Activated CD4-positive, alpha-beta memory T cell treated with anti-CD3 and anti-CD28 coated beads, Interleukin-2, amount 10 ng/mL, durations not matched to agents 7 days and 5 days (primary cell): ENCODE measurements around the gene CASP2. TPM values are rescaled to one million over a fixed set of nuclear protein-coding genes. Genes with fewer than 3 reads are reported as not detected.

Experiments
- CTCF ChIA-PET: fragments of 350-600 bp; sonication (Branson Sonifier 250); formaldehyde crosslinking; loops from one replicate; lab custom pipeline; 2021; ENCODE audit warnings: antibody characterized with exemption, inconsistent platforms; lab: Charles Lee
- POLR2A ChIA-PET: fragments of 350-600 bp; sonication (Branson Sonifier 250); formaldehyde crosslinking; loops from one replicate; lab custom pipeline; 2021; ENCODE audit warnings: antibody characterized with exemption; lab: Charles Lee
- DNase-seq: peaks from one replicate; pipeline ENCODE4 v3.0.0-alpha.2; 2020
- H3K27ac Mint-ChIP-seq: one replicate; pipeline ENCODE4 v1.8.0; 2021; ENCODE audit warnings: mild to moderate bottlenecking, mixed read lengths
- H3K27me3 Mint-ChIP-seq: one replicate; pipeline ENCODE4 v1.8.0; 2021; ENCODE audit warnings: mixed read lengths
- H3K36me3 Mint-ChIP-seq: one replicate; pipeline ENCODE4 v1.8.0; 2021; ENCODE audit warnings: low read depth, mixed read lengths
- H3K4me1 Mint-ChIP-seq: one replicate; pipeline ENCODE4 v1.8.0; 2021; ENCODE audit warnings: mixed read lengths
- H3K4me3 Mint-ChIP-seq: one replicate; pipeline ENCODE4 v1.8.0; 2021; ENCODE audit warnings: mild to moderate bottlenecking, mixed read lengths
- H3K9me3 Mint-ChIP-seq: one replicate; pipeline ENCODE4 v1.8.0; 2021; ENCODE audit warnings: mixed read lengths
- total RNA-seq, 2 experiments: library from RNA; stranded (reverse); gene quantifications; one replicate each; pipeline ENCODE4 v1.2.3, GENCODE V29; 2021

The CASP2 gene
- total RNA-seq, 2 experiments from 2014 or later: 117 to 122 TPM

- H3K4me1 Mint-ChIP-seq: peaks cover 9% of the 10 kb centered on the region
- H3K36me3 Mint-ChIP-seq: no peaks in the 10 kb centered on the region
- ChIA-PET CTCF (interaction anchor here (1.2 kb wide), 1 partner anchor 13 kb away, joined by 4 read pairs; no protein-coding TSS in a partner anchor), POLR2A (interaction anchor here (1.9 kb wide), 1 partner anchor 8 kb away, joined by 5 read pairs; no protein-coding TSS in a partner anchor)
- no peaks in the 10 kb centered on the region for H3K9me3 Mint-ChIP-seq
- no peaks in the 10 kb centered on the region for H3K27me3 Mint-ChIP-seq
- DNase-seq: no peak
- H3K27ac Mint-ChIP-seq: no peak overlapping the region
- H3K4me3 Mint-ChIP-seq: no peak overlapping the region
Measured at GRCh38 chr7:143318661-143319060, 30.5 kb downstream of the CASP2 start.

GRCh38 chr7:143320620-143321019 is 32.5 kb downstream of the CASP2 start:
- H3K27ac Mint-ChIP-seq: no peak overlapping the region
- H3K4me3 Mint-ChIP-seq: no peak overlapping the region
- no peaks in the 10 kb centered on the region for H3K9me3 Mint-ChIP-seq
- CTCF ChIA-PET: no interaction called here
- DNase-seq: no peak
- H3K4me1 Mint-ChIP-seq: peaks cover 14% of the 10 kb centered on the region
- H3K27me3 Mint-ChIP-seq: no peaks in the 10 kb centered on the region
- no peaks in the 10 kb centered on the region for H3K36me3 Mint-ChIP-seq
- POLR2A ChIA-PET: no interaction called here

GRCh38 chr7:143321242-143321641 is 33.1 kb downstream of the CASP2 start:
- H3K27ac Mint-ChIP-seq: no peak overlapping the region
- no peaks in the 10 kb centered on the region for H3K9me3 Mint-ChIP-seq
- DNase-seq: no peak
- H3K27me3 Mint-ChIP-seq: no peaks in the 10 kb centered on the region
- H3K36me3 Mint-ChIP-seq: no peaks in the 10 kb centered on the region
- no peak overlapping the region for H3K4me3 Mint-ChIP-seq
- CTCF ChIA-PET: no interaction called here
- H3K4me1 Mint-ChIP-seq: peaks cover 16% of the 10 kb centered on the region
- POLR2A ChIA-PET: no interaction called here

GRCh38 chr7:143321734-143322133 is 33.6 kb downstream of the CASP2 start:
- Mint-ChIP-seq H3K36me3 (no peaks in the 10 kb centered on the region), H3K27me3 (no peaks in the 10 kb centered on the region), H3K4me3 (no peak overlapping the region), H3K4me1 (peaks cover 15% of the 10 kb centered on the region), H3K27ac (no peak overlapping the region), H3K9me3 (no peaks in the 10 kb centered on the region)
- ChIA-PET POLR2A (no interaction called here), CTCF (interaction anchor here (0.8 to 2.4 kb wide), 2 partner anchors 23 to 93 kb away, joined by 3 to 5 read pairs; no protein-coding TSS in a partner anchor)
- DNase-seq: no peak

GRCh38 chr7:143322760-143323633 is 34.8 kb downstream of the CASP2 start:
- DNase-seq: no peak
- Mint-ChIP-seq H3K36me3 (no peaks in the 10 kb centered on the region), H3K27ac (no peak overlapping the region), H3K27me3 (no peaks in the 10 kb centered on the region), H3K4me3 (no peak overlapping the region), H3K4me1 (peaks cover 13% of the 10 kb centered on the region), H3K9me3 (no peaks in the 10 kb centered on the region)
- CTCF ChIA-PET: interaction anchor here (2.4 kb wide), 1 partner anchor 22 kb away, joined by 5 read pairs; no protein-coding TSS in a partner anchor
- POLR2A ChIA-PET: no interaction called here

- Mint-ChIP-seq H3K27me3 (no peaks in the 10 kb centered on the region), H3K4me3 (no peak overlapping the region), H3K9me3 (no peaks in the 10 kb centered on the region), H3K27ac (no peak overlapping the region), H3K36me3 (no peaks in the 10 kb centered on the region), H3K4me1 (peaks cover 13% of the 10 kb centered on the region)
- ChIA-PET POLR2A (no interaction called here), CTCF (interaction anchor here (2.4 kb wide), 1 partner anchor 21 kb away, joined by 5 read pairs; no protein-coding TSS in a partner anchor)
- no peak for DNase-seq
Measured at GRCh38 chr7:143323653-143324052, 35.5 kb downstream of the CASP2 start.

- ChIA-PET CTCF (interaction anchor here (0.6 to 1.5 kb wide), 5 partner anchors 11 to 85 kb away, joined by 3 to 8 read pairs (median 5); no protein-coding TSS in a partner anchor), POLR2A (interaction anchor here (1.0 kb wide), 1 partner anchor 15 kb away, joined by 3 read pairs; no protein-coding TSS in a partner anchor)
- Mint-ChIP-seq H3K36me3 (no peaks in the 10 kb centered on the region), H3K9me3 (no peaks in the 10 kb centered on the region), H3K4me1 (peaks cover 13% of the 10 kb centered on the region), H3K4me3 (no peak overlapping the region), H3K27me3 (no peaks in the 10 kb centered on the region), H3K27ac (peak overlapping the region; percentile 56)
- no peak for DNase-seq
Measured at GRCh38 chr7:143325240-143325639, 37.1 kb downstream of the CASP2 start.

- DNase-seq: no peak
- POLR2A ChIA-PET: interaction anchor here (0.9 to 1.1 kb wide), 3 partner anchors 17 to 57 kb away, joined by 3 to 5 read pairs (median 4); no protein-coding TSS in a partner anchor
Measured at GRCh38 chr7:143327903-143328302, 39.8 kb downstream of the CASP2 start.

GRCh38 chr7:143329471-143330170 is 41.5 kb downstream of the CASP2 start:
- no peak overlapping the region for H3K27ac Mint-ChIP-seq
- CTCF ChIA-PET: interaction anchor here (1.3 kb wide), 1 partner anchor 42 kb away, joined by 6 read pairs; no protein-coding TSS in a partner anchor
- peaks cover 13% of the 10 kb centered on the region for H3K4me1 Mint-ChIP-seq
- H3K4me3 Mint-ChIP-seq: no peak overlapping the region
- DNase-seq: no peak
- no peaks in the 10 kb centered on the region for H3K9me3 Mint-ChIP-seq
- POLR2A ChIA-PET: no interaction called here
- peaks cover 4% of the 10 kb centered on the region for H3K27me3 Mint-ChIP-seq
- H3K36me3 Mint-ChIP-seq: no peaks in the 10 kb centered on the region

More at GRCh38 chr7:143327903-143328302, 39.8 kb downstream of the CASP2 start:
- Mint-ChIP-seq H3K9me3 (no peaks in the 10 kb centered on the region), H3K4me1 (peaks cover 13% of the 10 kb centered on the region), H3K4me3 (no peak overlapping the region), H3K27ac (no peak overlapping the region), H3K27me3 (peaks cover 2% of the 10 kb centered on the region), H3K36me3 (no peaks in the 10 kb centered on the region)
- CTCF ChIA-PET: interaction anchor here (1.3 kb wide), 1 partner anchor 44 kb away, joined by 6 read pairs; no protein-coding TSS in a partner anchor

- ChIA-PET CTCF (interaction anchor here (1.2 to 1.4 kb wide), 2 partner anchors 14 to 49 kb away, joined by 3 to 5 read pairs; no protein-coding TSS in a partner anchor), POLR2A (no interaction called here)
- no peaks in the 10 kb centered on the region for H3K9me3 Mint-ChIP-seq
- no peak overlapping the region for H3K4me3 Mint-ChIP-seq
- peaks cover under 1% of the 10 kb centered on the region for H3K4me1 Mint-ChIP-seq
- H3K27ac Mint-ChIP-seq: no peak overlapping the region
- peaks cover 8% of the 10 kb centered on the region for H3K27me3 Mint-ChIP-seq
- no peaks in the 10 kb centered on the region for H3K36me3 Mint-ChIP-seq
- no peak for DNase-seq
Measured at GRCh38 chr7:143331179-143331801, 43.1 kb downstream of the CASP2 start.

GRCh38 chr7:143334244-143334643 is 46.1 kb downstream of the CASP2 start:
- CTCF ChIA-PET: interaction anchor here (1.7 to 4.2 kb wide), 2 partner anchors 11 to 94 kb away, joined by 10 to 20 read pairs; no protein-coding TSS in a partner anchor
- Mint-ChIP-seq H3K4me3 (no peak overlapping the region), H3K9me3 (no peaks in the 10 kb centered on the region), H3K27me3 (peaks cover 25% of the 10 kb centered on the region), H3K27ac (no peak overlapping the region), H3K4me1 (no peaks in the 10 kb centered on the region), H3K36me3 (no peaks in the 10 kb centered on the region)
- no peak for DNase-seq
- POLR2A ChIA-PET: no interaction called here

GRCh38 chr7:143337216-143337615 is 49.1 kb downstream of the CASP2 start:
- CTCF ChIA-PET: interaction anchor here (0.6 to 4.2 kb wide), 6 partner anchors 8 to 97 kb away, joined by 3 to 20 read pairs (median 4); no protein-coding TSS in a partner anchor
- Mint-ChIP-seq H3K36me3 (no peaks in the 10 kb centered on the region), H3K4me3 (no peak overlapping the region), H3K27ac (no peak overlapping the region), H3K27me3 (peaks cover 35% of the 10 kb centered on the region), H3K4me1 (no peaks in the 10 kb centered on the region), H3K9me3 (no peaks in the 10 kb centered on the region)
- no peak for DNase-seq
- POLR2A ChIA-PET: interaction anchor here (1.1 kb wide), 1 partner anchor 11 kb away, joined by 3 read pairs; no protein-coding TSS in a partner anchor
